OCI-LY3 (cell line): Measurements from ENCODE around the gene ENTR1.

Source experiments
- CTCF ChIP-seq: fragments of 200-600, 300-600 bp; sonication (generic); IDR thresholded peaks from 2 replicates; pipeline ENCODE4 v1.5.1; 2014; ENCODE audit warnings: antibody characterized with exemption, low read length, low read depth
- EZH2phosphoT487 ChIP-seq: fragments of 200-600 bp; shearing (Covaris generic); IDR thresholded peaks from 2 replicates; pipeline ENCODE4 v1.6.1; 2018; ENCODE audit warnings: antibody characterized with exemption, mixed run types, low read depth

GRCh38 chr9:136400038-136400834 is 10.2 kb downstream of the ENTR1 start, which contains the start of gene SNAPC4:
- TF ChIP-seq CTCF (peak; percentile 82), EZH2phosphoT487 (no peak)
